ENCODE measurements around the gene HSBP1L1.

The HSBP1L1 gene

GRCh38 chr18:79918615-79919011 is 45.8 kb upstream of the HSBP1L1 start:
- Histone ChIP-seq H3K9me2 (replicated peaks; ENCODE audit: insufficient read depth, low read length) (no peaks in the 10 kb centered on the region), H3K9ac (ENCODE audit: low read length) (no peak overlapping the region), H3K9me3 (ENCODE audit: insufficient read depth, low read length) (no peaks in the 10 kb centered on the region), H4K20me1 (ENCODE audit: low read depth, low read length) (no peaks in the 10 kb centered on the region), H3F3A (ENCODE audit: insufficient read depth) (no peaks in the 10 kb centered on the region), H3K27me3 (ENCODE audit: low read length) (no peaks in the 10 kb centered on the region), H3K36me3 (ENCODE audit: low read length) (no peaks in the 10 kb centered on the region), H3K27ac (ENCODE audit: low read depth, low read length) (no peak overlapping the region), H3K79me2 (ENCODE audit: insufficient read depth, low read length) (no peaks in the 10 kb centered on the region), H3K4me3 (ENCODE audit: insufficient read depth, low read length, poor library complexity, severe bottlenecking) (no peak overlapping the region), H2AFZ (ENCODE audit: low read depth, low read length, severe bottlenecking) (no peak overlapping the region), H3K4me2 (ENCODE audit: low read depth, low read length, poor library complexity, severe bottlenecking) (no peak overlapping the region)
- TF ChIP-seq CTCF (IDR thresholded peaks at IDR 0.05; ENCODE audit: insufficient read depth, low read length, poor library complexity, severe bottlenecking): no peak
- no peak for TF ChIP-seq EZH2phosphoT487 (conservative IDR thresholded peaks at IDR 0.05; ENCODE audit: low read length)

- Histone ChIP-seq H4K20me1 (ENCODE audit: low read depth, low read length) (no peaks in the 10 kb centered on the region), H3K9ac (ENCODE audit: low read length) (no peak overlapping the region), H3K27ac (ENCODE audit: low read depth, low read length) (no peak overlapping the region), H3F3A (ENCODE audit: insufficient read depth) (no peaks in the 10 kb centered on the region), H3K4me2 (ENCODE audit: low read depth, low read length, poor library complexity, severe bottlenecking) (no peak overlapping the region), H3K36me3 (ENCODE audit: low read length) (no peaks in the 10 kb centered on the region), H3K27me3 (ENCODE audit: low read length) (no peaks in the 10 kb centered on the region), H3K9me2 (replicated peaks; ENCODE audit: insufficient read depth, low read length) (no peaks in the 10 kb centered on the region), H2AFZ (ENCODE audit: low read depth, low read length, severe bottlenecking) (no peak overlapping the region), H3K4me3 (ENCODE audit: insufficient read depth, low read length, poor library complexity, severe bottlenecking) (no peak overlapping the region), H3K79me2 (ENCODE audit: insufficient read depth, low read length) (no peaks in the 10 kb centered on the region), H3K9me3 (ENCODE audit: insufficient read depth, low read length) (no peaks in the 10 kb centered on the region)
- no peak for TF ChIP-seq EZH2phosphoT487 (conservative IDR thresholded peaks at IDR 0.05; ENCODE audit: low read length)
- TF ChIP-seq CTCF (IDR thresholded peaks at IDR 0.05; ENCODE audit: insufficient read depth, low read length, poor library complexity, severe bottlenecking): no peak
Measured at GRCh38 chr18:79919089-79919488, 45.4 kb upstream of the HSBP1L1 start.

GRCh38 chr18:79921984-79922965 is 42.2 kb upstream of the HSBP1L1 start:
- Histone ChIP-seq H3K9me3 (ENCODE audit: insufficient read depth, low read length) (no peaks in the 10 kb centered on the region), H3K27ac (ENCODE audit: low read depth, low read length) (no peak overlapping the region), H3K79me2 (ENCODE audit: insufficient read depth, low read length) (no peaks in the 10 kb centered on the region), H4K20me1 (ENCODE audit: low read depth, low read length) (no peaks in the 10 kb centered on the region), H3K9ac (ENCODE audit: low read length) (no peak overlapping the region), H3K4me2 (ENCODE audit: low read depth, low read length, poor library complexity, severe bottlenecking) (no peak overlapping the region), H3F3A (ENCODE audit: insufficient read depth) (no peaks in the 10 kb centered on the region; the same call in 1 of the 2 replicates), H3K27me3 (ENCODE audit: low read length) (no peaks in the 10 kb centered on the region), H3K9me2 (replicated peaks; ENCODE audit: insufficient read depth, low read length) (no peaks in the 10 kb centered on the region), H3K36me3 (ENCODE audit: low read length) (no peaks in the 10 kb centered on the region), H3K4me3 (ENCODE audit: insufficient read depth, low read length, poor library complexity, severe bottlenecking) (no peak overlapping the region), H2AFZ (ENCODE audit: low read depth, low read length, severe bottlenecking) (no peak overlapping the region)
- no peak for TF ChIP-seq CTCF (IDR thresholded peaks at IDR 0.05; ENCODE audit: insufficient read depth, low read length, poor library complexity, severe bottlenecking)
- no peak for TF ChIP-seq EZH2phosphoT487 (conservative IDR thresholded peaks at IDR 0.05; ENCODE audit: low read length)

All from SU-DHL-6 (cell line).